K562 (cell line): Measurements from ENCODE around the gene ZNF12. TPM values are rescaled to one million over a fixed set of nuclear protein-coding genes. Genes with fewer than 3 reads are reported as not detected.

Source experiments
- ARNT ChIP-seq, 2 experiments: fragments of 450-650 bp; IDR thresholded peaks; 2 replicates each; pipeline ENCODE4 v1.6.1; 2016; ENCODE audit warnings: mild to moderate bottlenecking in 1 of 2
- ATF1 ChIP-seq, 2 experiments: fragments of 450-650 bp in 1 of 2; IDR thresholded peaks; 2 replicates each; pipeline ENCODE4 v1.6.1; 2016; ENCODE audit warnings: missing compliant biosample characterization in 1 of 2, missing genetic modification characterization in 1 of 2
- CBX5 ChIP-seq: IDR thresholded peaks from 2 replicates; pipeline ENCODE4 v1.6.1; 2014; ENCODE audit warnings: low read depth, borderline replicate concordance
- CREB3 ChIP-seq: fragments of 450-650 bp; conservative IDR thresholded peaks from 2 replicates; pipeline ENCODE4 v1.6.1; 2016; ENCODE audit warnings: missing genetic modification characterization, low read depth, mild to moderate bottlenecking, missing compliant biosample characterization, moderate library complexity
- DACH1 ChIP-seq: fragments of 450-650 bp; IDR thresholded peaks from 2 replicates; pipeline ENCODE4 v1.6.1; 2018; ENCODE audit not compliant: partially characterized antibody
- FOXM1 ChIP-seq, 2 experiments: fragments of 450-650 bp in 1 of 2; sonication (generic) in 1 of 2; formaldehyde crosslinking in 1 of 2; IDR thresholded peaks; 2 replicates each; pipeline versions ENCODE4 v1.6.1 to v1.9.0; 2017 to 2022; ENCODE audit warnings: low read depth in 2 of 2, mild to moderate bottlenecking in 2 of 2, missing genetic modification reagents in 1 of 2, moderate library complexity in 1 of 2
- HDAC3 ChIP-seq: fragments of 450-650 bp; IDR thresholded peaks from 2 replicates; pipeline ENCODE4 v1.6.1; 2018; ENCODE audit warnings: borderline replicate concordance, mild to moderate bottlenecking, moderate library complexity; ENCODE audit not compliant: partially characterized antibody
- HLTF ChIP-seq: fragments of 450-650 bp; IDR thresholded peaks from 2 replicates; pipeline ENCODE4 v1.6.1; 2016
- KDM2B ChIP-seq: fragments of 250-450 bp; sonication (Bioruptor Pico); IDR thresholded peaks from 2 replicates; pipeline ENCODE4 v1.8.0; 2021; ENCODE audit warnings: mild to moderate bottlenecking, moderate library complexity
- LARP7 ChIP-seq: fragments of 450-650 bp; IDR thresholded peaks from 2 replicates; pipeline ENCODE4 v1.6.1; 2016
- MCM7 ChIP-seq, 2 experiments: fragments of 450-650 bp; IDR thresholded peaks; 2 replicates each; pipeline ENCODE4 v1.6.1; 2016 to 2018
- MTF1 ChIP-seq: fragments of 250-450 bp; sonication (Bioruptor Pico); IDR thresholded peaks from 2 replicates; pipeline ENCODE4 v1.9.0; 2021; ENCODE audit warnings: moderate library complexity, mild to moderate bottlenecking, inconsistent platforms, borderline replicate concordance
- MYC ChIP-seq, 2 experiments: fragments of 250-450 bp in 1 of 2; sonication (Bioruptor Pico) in 1 of 2; IDR thresholded peaks; 2 replicates each; pipeline versions ENCODE4 v1.5.1 to v1.6.1; 2012 to 2021; ENCODE audit warnings: low read depth in 2 of 2, borderline replicate concordance in 1 of 2, improper control_type of control experiment in 1 of 2, low read length in 1 of 2, mild to moderate bottlenecking in 1 of 2, moderate library complexity in 1 of 2
- NCOA4 ChIP-seq: fragments of 450-650 bp; IDR thresholded peaks from 2 replicates; pipeline ENCODE4 v1.6.1; 2018; ENCODE audit warnings: mild to moderate bottlenecking; ENCODE audit not compliant: partially characterized antibody
- NUFIP1 ChIP-seq: fragments of 450-650 bp; IDR thresholded peaks from 2 replicates; pipeline ENCODE4 v1.6.1; 2018; ENCODE audit not compliant: partially characterized antibody
- PHB ChIP-seq: fragments of 250-450 bp; sonication (Bioruptor Pico); IDR thresholded peaks from 2 replicates; pipeline ENCODE4 v1.5.0; 2021
- PPARD ChIP-seq: fragments of 250-450 bp; sonication (Bioruptor Pico); IDR thresholded peaks from 2 replicates; pipeline ENCODE4 v1.8.0; 2022; ENCODE audit warnings: inconsistent platforms, mild to moderate bottlenecking, moderate library complexity
- RBM25 ChIP-seq: fragments of 200-400 bp; formaldehyde crosslinking; IDR thresholded peaks from 2 replicates; pipeline ENCODE4 v1.6.1; 2018; ENCODE audit warnings: low read length, low read depth, moderate library complexity; ENCODE audit not compliant: severe bottlenecking
- SETDB1 ChIP-seq: IDR thresholded peaks from one replicate; pipeline ENCODE4 v1.6.1; 2012; ENCODE audit warnings: low read length, control low read depth, inconsistent platforms
- SNIP1 ChIP-seq: fragments of 450-650 bp; IDR thresholded peaks from 2 replicates; pipeline ENCODE4 v1.7.1; 2017; ENCODE audit warnings: low read depth, mild to moderate bottlenecking
- SOX6 ChIP-seq: fragments of 450-650 bp; IDR thresholded peaks from 2 replicates; pipeline ENCODE4 v1.6.1; 2014; ENCODE audit warnings: mild to moderate bottlenecking
- ZBTB8A ChIP-seq: fragments of 450-650 bp; IDR thresholded peaks from 2 replicates; pipeline ENCODE4 v1.6.1; 2018; ENCODE audit warnings: mild to moderate bottlenecking, moderate library complexity; ENCODE audit not compliant: partially characterized antibody
- ZHX1 ChIP-seq: fragments of 150-350 bp; conservative IDR thresholded peaks from 2 replicates; pipeline ENCODE4 v1.6.1; 2014; ENCODE audit warnings: low read length
- ZNF12 ChIP-seq: sonication (generic); formaldehyde crosslinking; IDR thresholded peaks from 2 replicates; pipeline ENCODE4 v1.4.0; 2020; ENCODE audit warnings: mild to moderate bottlenecking, missing genetic modification reagents
- ZNF23 ChIP-seq: fragments of 250-450 bp; sonication (Bioruptor Pico); IDR thresholded peaks from 2 replicates; pipeline ENCODE4 v1.4.0; 2020; ENCODE audit warnings: mild to moderate bottlenecking
- ZNF232 ChIP-seq: sonication (generic); formaldehyde crosslinking; IDR thresholded peaks from 2 replicates; pipeline ENCODE4 v1.8.0; 2022; ENCODE audit warnings: mild to moderate bottlenecking, missing genetic modification reagents
- ZNF3 ChIP-seq: fragments of 250-450 bp; sonication (Bioruptor Pico); IDR thresholded peaks from 2 replicates; pipeline ENCODE4 v1.5.0; 2021; ENCODE audit warnings: mild to moderate bottlenecking, moderate library complexity
- polyA plus RNA-seq, 8 experiments: library from polyadenylated mRNA; depleted of rRNA in 4 of 8; stranded (reverse) in 5 of 8; unstranded in 3 of 8; fragments of >200 nt; fragmentation: Nextera tagmentation in 2 of 8; fragmentation: Illumina TruSeq in 1 of 8; extraction: Ambion mirVana in 2 of 8; extraction: Trizol in 1 of 8; gene quantifications; 2 replicates each; pipeline versions ENCODE4 v1.2.1 to v1.2.3, GENCODE V29; 2011 to 2014; ENCODE audit warnings: inconsistent platforms in 1 of 8, missing spikeins in 1 of 8
- total RNA-seq, 7 experiments: library from RNA; depleted of rRNA in 6 of 7; stranded (reverse); fragments of >200 nt in 6 of 7; fragmentation: Illumina TruSeq in 2 of 7; extraction: Trizol in 2 of 7; gene quantifications; 2 replicates each; pipeline versions ENCODE4 v1.2.1 to v1.2.3, GENCODE V29; 2011 to 2021; ENCODE audit warnings: low replicate concordance in 1 of 7

ZNF12 gene
- total and polyA plus RNA-seq, 9 of the 15 experiments (the other 6 are each of a cell fraction or from before 2014, with no cell fraction given): 5.8 to 32.3 (median 18.9) TPM

- TF ChIP-seq HDAC3 (no peak), PPARD (CRISPR knock-in tag) (no peak), MCM7 (IDR thresholded peaks at IDR 0.05) (no peak), SETDB1 (no peak), CREB3 (tag) (0 out of 2 replicates have a peak, but pooled peaks have one; percentile 35), ARNT (IDR thresholded peaks at IDR 0.05) (peak; percentile 31 to 52; a peak in 1 of 4 replicates), DACH1 (no peak), NUFIP1 (no peak), MTF1 (no peak), ZNF23 (CRISPR knock-in tag) (no peak), SNIP1 (no peak), RBM25 (peak; percentile 59), CBX5 (no peak), MYC (IDR thresholded peaks at IDR 0.05; ENCODE audit: low read depth, low read length) (peak; percentile 34; the same call in 1 of the 2 replicates), MYC (CRISPR knock-in tag; IDR thresholded peaks at IDR 0.05; ENCODE audit: borderline replicate concordance, low read depth) (no peak; the same call in 1 of the 2 replicates), NCOA4 (no peak), ZHX1 (no peak), PHB (CRISPR knock-in tag) (no peak), FOXM1 (IDR thresholded peaks at IDR 0.05; ENCODE audit: low read depth) (no peak), FOXM1 (CRISPR knock-in tag; IDR thresholded peaks at IDR 0.05; ENCODE audit: low read depth) (peak; percentile 57; the same call in 1 of the 2 replicates), ZNF3 (CRISPR knock-in tag) (no peak), ZNF12 (no peak), SOX6 (no peak), KDM2B (CRISPR knock-in tag) (no peak), ATF1 (CRISPR knock-in tag; IDR thresholded peaks at IDR 0.05) (no peak), ATF1 (tag; IDR thresholded peaks at IDR 0.05) (peak; percentile 39; the same call in 1 of the 2 replicates), ZBTB8A (no peak), ZNF232 (CRISPR knock-in tag) (no peak), LARP7 (no peak), HLTF (no peak)
Measured at GRCh38 chr7:6706666-6707407, at the start of gene ZNF12 (continued).
